Forelimb muscle (tissue), 1 donor: ENCODE measurements around the gene LRRC4. TPM values are rescaled to one million over a fixed set of nuclear protein-coding genes. Genes with fewer than 3 reads are reported as not detected.

Source experiments
- DNase-seq: peaks from one replicate; pipeline ENCODE4 v3.0.0-alpha.2; 2013; ENCODE audit warnings: low read depth
- polyA plus RNA-seq: library from polyadenylated mRNA; unstranded; fragments of 120-200 nt; gene quantifications from one replicate; pipeline ENCODE4 v1.2.1, GENCODE V29; 2013; ENCODE audit not compliant: insufficient read length

The LRRC4 gene
- polyA plus RNA-seq, 1 donor: 3.3 TPM

- DNase-seq: no peak
Measured at GRCh38 chr7:128059143-128059988, 28.1 kb upstream of the LRRC4 start.

- DNase-seq: no peak
Measured at GRCh38 chr7:128057909-128058308, 26.7 kb upstream of the LRRC4 start.

GRCh38 chr7:128056901-128057300 is 25.7 kb upstream of the LRRC4 start:
- no peak for DNase-seq

- no peak for DNase-seq
Measured at GRCh38 chr7:128055637-128056036, 24.4 kb upstream of the LRRC4 start.

- DNase-seq: no peak
Measured at GRCh38 chr7:128054511-128054910, 23.3 kb upstream of the LRRC4 start.

- no peak for DNase-seq
Measured at GRCh38 chr7:128053991-128054390, 22.8 kb upstream of the LRRC4 start.

- DNase-seq: no peak
Measured at GRCh38 chr7:128053023-128053422, 21.8 kb upstream of the LRRC4 start.

- DNase-seq: no peak
Measured at GRCh38 chr7:128052404-128052803, 21.2 kb upstream of the LRRC4 start.

- DNase-seq: no peak
Measured at GRCh38 chr7:128045766-128046165, 14.5 kb upstream of the LRRC4 start.

- no peak for DNase-seq
Measured at GRCh38 chr7:128045158-128045557, 13.9 kb upstream of the LRRC4 start.

GRCh38 chr7:128044064-128044463 is 12.8 kb upstream of the LRRC4 start:
- no peak for DNase-seq

- DNase-seq: no peak
Measured at GRCh38 chr7:128042012-128042411, 10.8 kb upstream of the LRRC4 start.

- no peak for DNase-seq
Measured at GRCh38 chr7:128041203-128041602, 10.0 kb upstream of the LRRC4 start.

GRCh38 chr7:128040205-128040604 is 9.0 kb upstream of the LRRC4 start:
- DNase-seq: no peak

GRCh38 chr7:128039544-128039953 is 8.3 kb upstream of the LRRC4 start:
- DNase-seq: no peak

- DNase-seq: no peak
Measured at GRCh38 chr7:128037880-128038619, 6.8 kb upstream of the LRRC4 start.

GRCh38 chr7:128037081-128037480 is 5.8 kb upstream of the LRRC4 start:
- no peak for DNase-seq

GRCh38 chr7:128036226-128036940 is 5.1 kb upstream of the LRRC4 start:
- DNase-seq: no peak

- no peak for DNase-seq
Measured at GRCh38 chr7:128035712-128036111, 4.5 kb upstream of the LRRC4 start.

- DNase-seq: no peak
Measured at GRCh38 chr7:128034825-128035224, 3.6 kb upstream of the LRRC4 start.

- no peak for DNase-seq
Measured at GRCh38 chr7:128033246-128033645, 2.0 kb upstream of the LRRC4 start.

- DNase-seq: no peak
Measured at GRCh38 chr7:128032605-128033235, 1.5 kb upstream of the LRRC4 start.
